MCF 10A (cell line): ENCODE results near the gene KCTD11. TPM values are rescaled to one million over a fixed set of nuclear protein-coding genes. Genes with fewer than 3 reads are reported as not detected.

Experiments used
- BruUV-seq: library from RNA; stranded (reverse); fragments of 400-500 nt; replicated peaks from 2 replicates; lab custom pipeline; 2021; lab: Mats Ljungman, UMichigan
- CTCF ChIA-PET: fragments of 300-600 bp; sonication (Branson Sonifier 250); formaldehyde crosslinking; extraction: SDS; loops from one replicate; lab custom pipeline; 2021; ENCODE audit warnings: antibody characterized with exemption, inconsistent platforms; lab: Yijun Ruan, JAX
- POLR2A ChIA-PET: fragments of 300-600, 350-650 bp; sonication (Branson Sonifier 250); formaldehyde crosslinking; extraction: SDS; loops from one replicate; lab custom pipeline; 2020; ENCODE audit warnings: antibody characterized with exemption, inconsistent platforms; lab: Yijun Ruan, JAX
- DNase-seq: peaks from one replicate; pipeline ENCODE4 v3.0.0-alpha.2; 2018; ENCODE audit not compliant: unreplicated experiment
- H3K27ac Mint-ChIP-seq: one replicate; pipeline ENCODE4 v1.8.0; 2022; ENCODE audit warnings: mild to moderate bottlenecking, low read depth, mixed read lengths; ENCODE audit not compliant: unreplicated experiment
- H3K27me3 Mint-ChIP-seq: one replicate; pipeline ENCODE4 v1.8.0; 2022; ENCODE audit warnings: mixed read lengths; ENCODE audit not compliant: insufficient read depth, unreplicated experiment
- H3K36me3 Mint-ChIP-seq: one replicate; pipeline ENCODE4 v1.8.0; 2022; ENCODE audit warnings: mild to moderate bottlenecking, moderate library complexity, mixed read lengths; ENCODE audit not compliant: insufficient read depth, unreplicated experiment
- H3K4me1 Mint-ChIP-seq: one replicate; pipeline ENCODE4 v1.8.0; 2022; ENCODE audit warnings: mixed read lengths; ENCODE audit not compliant: insufficient read depth, unreplicated experiment
- H3K4me3 Mint-ChIP-seq: one replicate; pipeline ENCODE4 v1.8.0; 2022; ENCODE audit warnings: mild to moderate bottlenecking, moderate library complexity, mixed read lengths; ENCODE audit not compliant: unreplicated experiment
- H3K9me3 Mint-ChIP-seq: one replicate; pipeline ENCODE4 v1.8.0; 2022; ENCODE audit warnings: mixed read lengths; ENCODE audit not compliant: unreplicated experiment
- CTCF ChIP-seq: fragments of 200-600 bp; IDR thresholded peaks from one replicate; pipeline ENCODE4 v1.8.0; 2022; ENCODE audit warnings: antibody characterized with exemption, mild to moderate bottlenecking; ENCODE audit not compliant: unreplicated experiment
- intact Hi-C: fragments of 100-400 bp; cut with micrococcal nuclease; formaldehyde crosslinking; loops from 2 replicates; pipeline ENCODE4 v1.14.1; 2022
- total RNA-seq: library from RNA; stranded (reverse); gene quantifications from 2 replicates; pipeline ENCODE4 v1.2.3, GENCODE V29; 2022

Gene KCTD11
- total RNA-seq, 1 experiment from 2014 or later, result 10.1 TPM

- ChIA-PET POLR2A (interaction anchor here (0.6 to 3.6 kb wide), 27 partner anchors 10 to 703 kb away, joined by 3 to 54 read pairs (median 5); partner anchors contain the start of genes ACADVL, CD68, DLG4 and DVL2), CTCF (interaction anchor here (0.5 to 0.7 kb wide), 5 partner anchors 9 to 914 kb away, joined by 3 to 5 read pairs (median 3); no protein-coding TSS in a partner anchor)
- peaks cover 31% of the 10 kb centered on the region for H3K36me3 Mint-ChIP-seq
- peaks cover 15% of the 10 kb centered on the region for H3K4me1 Mint-ChIP-seq
- TF ChIP-seq CTCF, result no peak
- no peak for DNase-seq
- H3K27me3 Mint-ChIP-seq, result no peaks in the 10 kb centered on the region
- H3K27ac Mint-ChIP-seq, result peak within 1 kb of the TSS; percentile 96
- H3K9me3 Mint-ChIP-seq, result no peaks in the 10 kb centered on the region
- intact Hi-C loops, result no loop called here
- no TSS peak for BruUV-seq
- H3K4me3 Mint-ChIP-seq, result peak within 1 kb of the TSS; percentile 99
Measured at GRCh38 chr17:7328840-7329373, 23.1 kb upstream of the KCTD11 start, which contains the start of gene NEURL4. Gene NEURL4 (minus strand): TSS chr17:7329335. CDS start chr17:7329312, 23 bp downstream.

- Mint-ChIP-seq H3K4me3 (peak overlapping the region; percentile 99), H3K27ac (peak overlapping the region; percentile 96), H3K4me1 (peaks cover 15% of the 10 kb centered on the region), H3K27me3 (no peaks in the 10 kb centered on the region), H3K9me3 (no peaks in the 10 kb centered on the region), H3K36me3 (peaks cover 26% of the 10 kb centered on the region)
- no peak for TF ChIP-seq CTCF
- DNase-seq, result peak; percentile 98
- ChIA-PET CTCF (interaction anchor here (0.6 to 1.0 kb wide), 6 partner anchors 9 to 371 kb away, joined by 3 to 5 read pairs (median 4); no protein-coding TSS in a partner anchor), POLR2A (interaction anchor here (0.6 to 3.6 kb wide), 33 partner anchors 9 to 358 kb away, joined by 3 to 54 read pairs (median 4); partner anchors contain the start of genes ACADVL, CD68, DLG4 and DVL2)
- no TSS peak for BruUV-seq
- intact Hi-C loops, result no loop called here
Measured at GRCh38 chr17:7329374-7329996, 22.5 kb upstream of the KCTD11 start.

- no TSS peak for BruUV-seq
- CTCF ChIA-PET, result interaction anchor here (0.6 to 1.1 kb wide), 7 partner anchors 8 to 370 kb away, joined by 3 to 5 read pairs (median 4); no protein-coding TSS in a partner anchor
- Mint-ChIP-seq H3K36me3 (peaks cover 20% of the 10 kb centered on the region), H3K4me3 (peak overlapping the region; percentile 99), H3K27me3 (no peaks in the 10 kb centered on the region), H3K27ac (peak overlapping the region; percentile 96), H3K9me3 (no peaks in the 10 kb centered on the region), H3K4me1 (peaks cover 15% of the 10 kb centered on the region)
- POLR2A ChIA-PET, result interaction anchor here (0.6 to 3.6 kb wide), 31 partner anchors 9 to 358 kb away, joined by 3 to 54 read pairs (median 4); partner anchors contain the start of genes ACADVL, CD68, DLG4 and DVL2
- intact Hi-C loops, result no loop called here
- DNase-seq, result peak; percentile 81
- TF ChIP-seq CTCF, result no peak
Measured at GRCh38 chr17:7329997-7330637, 21.8 kb upstream of the KCTD11 start.
